Measurements from ENCODE around the gene PPP3CA. TPM values are rescaled to one million over a fixed set of nuclear protein-coding genes. Genes with fewer than 3 reads are reported as not detected.

Gene PPP3CA
- polyA plus RNA-seq: 23.5 TPM
- long read RNA-seq, donor 1, partial matches to known transcripts: 42 of 43 reads
- long read RNA-seq, donor 1, other reads (novel, unspliced or antisense): 0 of 43 reads
- long read RNA-seq, donor 2, partial matches to known transcripts: 0 of 9 reads
- long read RNA-seq, donor 2, other reads (novel, unspliced or antisense): 8 of 9 reads
- long read RNA-seq, donor 3, transcript PPP3CA-202 (13 exons, 3,604 nt): major isoform, 7 of 94 reads
- long read RNA-seq, donor 3, partial matches to known transcripts: 87 of 94 reads
- long read RNA-seq, donor 3, other reads (novel, unspliced or antisense): 0 of 94 reads
- long read RNA-seq, donor 4: 0 reads
- long read RNA-seq, donor 5, partial matches to known transcripts: 70 of 71 reads
- long read RNA-seq, donor 5, other reads (novel, unspliced or antisense): 0 of 71 reads
- long read RNA-seq, donor 6, transcript PPP3CA-202 (13 exons, 3,604 nt): major isoform, 5 of 5 reads
- long read RNA-seq, donor 6, partial matches to known transcripts: 0 of 5 reads
- long read RNA-seq, donor 6, other reads (novel, unspliced or antisense): 0 of 5 reads
- long read RNA-seq, donor 7, partial matches to known transcripts: 0 of 2 reads
- long read RNA-seq, donor 7, other reads (novel, unspliced or antisense): 0 of 2 reads
- long read RNA-seq, donor 8, transcript PPP3CA-202 (13 exons, 3,604 nt): major isoform, 8 of 8 reads
- long read RNA-seq, donor 8, partial matches to known transcripts: 0 of 8 reads
- long read RNA-seq, donor 8, other reads (novel, unspliced or antisense): 0 of 8 reads
- long read RNA-seq, donor 9, partial matches to known transcripts: 0 of 3 reads
- long read RNA-seq, donor 9, other reads (novel, unspliced or antisense): 0 of 3 reads
- long read RNA-seq, donor 10, transcript PPP3CA-202 (13 exons, 3,604 nt): major isoform, 8 of 71 reads
- long read RNA-seq, donor 10, partial matches to known transcripts: 63 of 71 reads
- long read RNA-seq, donor 10, other reads (novel, unspliced or antisense): 0 of 71 reads
- long read RNA-seq, donor 11, partial matches to known transcripts: 0 of 1 reads
- long read RNA-seq, donor 11, other reads (novel, unspliced or antisense): 0 of 1 reads

DNA sequence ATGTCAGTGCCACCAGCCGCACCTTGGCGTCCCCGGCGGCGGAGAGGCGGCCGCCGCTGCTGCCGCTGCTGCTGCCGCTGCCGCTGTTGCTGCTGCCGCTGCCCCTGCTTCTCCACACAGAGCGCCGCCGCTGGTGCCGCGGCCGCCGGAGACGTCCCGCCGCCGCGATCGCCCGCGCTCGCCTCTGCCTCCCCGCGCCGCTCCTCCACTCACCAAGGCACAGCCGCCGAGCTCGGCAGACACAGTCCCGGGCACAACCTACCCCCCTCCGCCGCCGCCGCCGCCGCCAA lies at the start of gene PPP3CA:
TSS of gene PPP3CA (minus strand) at position 260 of the 290 bp plus-strand sequence.
- no CpG with 5 or more reads among the region's 41 CpGs for WGBS (ENCODE audit: insufficient coverage, low lambda C conversion rate)
- no peak for DNase-seq
- Histone ChIP-seq H3K4me1 (ENCODE audit: control insufficient read depth, insufficient read depth, low read length) (peaks cover 12% of the 10 kb centered on the region), H3K4me3 (ENCODE audit: low read length) (peak within 1 kb of the TSS; percentile 93), H3K9me3 (ENCODE audit: control insufficient read depth, low read depth, low read length) (no peaks in the 10 kb centered on the region), H3K36me3 (ENCODE audit: control insufficient read depth, insufficient read depth, low read length) (no peaks in the 10 kb centered on the region), H3K27me3 (ENCODE audit: control insufficient read depth, insufficient read depth, low read length) (no peaks in the 10 kb centered on the region), H3K27ac (ENCODE audit: low read length) (peak within 1 kb of the TSS; percentile 97)

DNA sequence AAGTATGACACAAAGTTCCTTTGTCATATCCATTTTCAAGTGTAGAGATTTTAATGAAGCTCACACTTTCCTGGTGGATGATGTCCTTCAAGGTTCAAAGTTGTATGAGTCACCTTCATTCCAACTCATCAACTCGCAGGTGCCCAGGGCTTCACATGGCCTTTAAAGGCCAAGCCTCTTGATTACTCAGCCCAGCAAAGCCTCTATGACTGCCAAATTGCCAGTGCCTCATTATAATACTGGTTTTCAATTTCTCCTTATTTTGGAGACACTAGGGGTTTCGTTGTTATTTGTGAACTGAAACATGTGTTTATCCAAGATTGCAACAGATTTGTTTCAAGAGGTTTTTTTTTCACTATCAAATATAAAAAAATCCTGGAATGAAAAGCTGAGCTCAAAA lies 45.9 kb upstream of the PPP3CA start:
- no peaks in the 10 kb centered on the region for H3K36me3 ChIP-seq (ENCODE audit: control insufficient read depth, insufficient read depth, low read length)
- no peaks in the 10 kb centered on the region for H3K9me3 ChIP-seq (ENCODE audit: control insufficient read depth, low read depth, low read length)
- H3K27me3 ChIP-seq (ENCODE audit: control insufficient read depth, insufficient read depth, low read length): no peaks in the 10 kb centered on the region
- 71% methylated on average over 1 of the region's 2 CpGs for WGBS (ENCODE audit: insufficient coverage, low lambda C conversion rate)
- no peak for DNase-seq
- H3K4me3 ChIP-seq (ENCODE audit: low read length): no peak overlapping the region
- H3K4me1 ChIP-seq (ENCODE audit: control insufficient read depth, insufficient read depth, low read length): no peaks in the 10 kb centered on the region
- no peak overlapping the region for H3K27ac ChIP-seq (ENCODE audit: low read length)

DNA sequence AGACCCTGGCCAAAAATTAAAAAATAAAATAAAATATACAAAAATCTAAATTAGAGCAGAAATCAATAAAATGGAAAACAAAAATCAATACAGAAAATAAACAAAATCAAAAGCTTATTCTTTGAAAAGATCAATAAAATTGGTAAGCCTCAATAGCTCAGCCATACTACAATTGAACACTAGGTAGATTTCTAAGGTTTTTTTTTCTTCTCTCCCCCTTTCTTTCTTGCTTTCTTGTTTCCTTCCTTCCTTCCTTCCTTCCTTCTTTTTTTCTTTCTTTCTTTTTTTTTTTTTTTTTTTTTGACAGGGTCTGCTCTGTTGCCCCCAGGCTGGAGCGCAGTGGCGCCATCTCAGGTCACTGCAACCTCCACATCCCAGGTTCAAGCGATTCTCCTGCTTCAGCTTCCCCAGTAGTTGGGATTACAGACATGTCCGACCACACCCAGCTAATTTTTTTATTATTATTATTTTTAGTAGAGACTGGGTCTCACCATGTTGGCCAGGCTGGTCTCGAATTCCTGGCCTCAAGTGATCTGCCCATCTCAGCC lies 23.4 kb upstream of the PPP3CA start:
- no peaks in the 10 kb centered on the region for H3K36me3 ChIP-seq (ENCODE audit: control insufficient read depth, insufficient read depth, low read length)
- no peaks in the 10 kb centered on the region for H3K27me3 ChIP-seq (ENCODE audit: control insufficient read depth, insufficient read depth, low read length)
- no peaks in the 10 kb centered on the region for H3K4me1 ChIP-seq (ENCODE audit: control insufficient read depth, insufficient read depth, low read length)
- DNase-seq: no peak
- H3K9me3 ChIP-seq (ENCODE audit: control insufficient read depth, low read depth, low read length): no peaks in the 10 kb centered on the region
- no peak overlapping the region for H3K27ac ChIP-seq (ENCODE audit: low read length)
- H3K4me3 ChIP-seq (ENCODE audit: low read length): no peak overlapping the region
- WGBS (ENCODE audit: insufficient coverage, low lambda C conversion rate): no CpG with 5 or more reads among the region's 5 CpGs

DNA sequence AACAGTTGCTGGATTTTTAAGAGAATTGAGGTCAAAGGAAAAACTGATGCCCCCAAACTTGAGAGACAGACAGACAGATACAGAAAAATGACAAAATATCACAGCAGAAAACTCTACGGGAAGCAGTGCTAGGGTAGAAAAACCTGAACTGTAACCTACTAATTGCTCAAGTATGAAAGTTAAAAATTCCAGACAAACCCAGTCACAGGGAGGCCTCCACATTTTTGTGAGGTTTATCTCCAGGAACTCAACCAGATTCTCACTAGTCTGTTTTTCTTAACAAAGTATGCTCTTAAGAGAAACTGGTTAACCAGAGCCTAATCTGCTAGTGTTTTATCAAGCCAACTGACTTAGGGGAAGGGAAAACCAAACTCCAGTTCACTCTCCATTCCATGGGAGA lies 19.9 kb upstream of the PPP3CA start:
- Histone ChIP-seq H3K27me3 (ENCODE audit: control insufficient read depth, insufficient read depth, low read length) (no peaks in the 10 kb centered on the region), H3K4me3 (ENCODE audit: low read length) (no peak overlapping the region), H3K4me1 (ENCODE audit: control insufficient read depth, insufficient read depth, low read length) (no peaks in the 10 kb centered on the region), H3K9me3 (ENCODE audit: control insufficient read depth, low read depth, low read length) (no peaks in the 10 kb centered on the region), H3K27ac (ENCODE audit: low read length) (no peak overlapping the region), H3K36me3 (ENCODE audit: control insufficient read depth, insufficient read depth, low read length) (no peaks in the 10 kb centered on the region)
- DNase-seq: no peak
- no CpG with 5 or more reads among the region's 1 CpG for WGBS (ENCODE audit: insufficient coverage, low lambda C conversion rate)

DNA sequence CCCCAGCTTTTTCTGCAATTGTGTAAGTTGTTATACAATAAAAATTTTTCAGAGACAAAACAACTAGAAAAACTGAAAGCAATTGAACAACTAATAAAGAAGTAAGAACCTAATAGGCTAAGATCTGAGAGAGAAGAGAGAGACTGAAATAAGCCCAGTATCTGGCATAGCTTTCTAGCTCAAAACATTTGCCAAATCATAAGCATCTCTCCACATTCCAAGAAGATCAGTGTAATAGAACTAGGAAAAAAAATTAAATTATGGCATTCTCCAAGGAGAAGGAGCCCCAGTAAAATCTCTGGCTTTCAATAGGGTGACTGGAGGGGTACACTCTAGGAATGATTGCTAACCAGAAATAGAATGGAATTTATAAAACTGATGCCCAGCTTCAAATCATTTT lies 19.0 kb upstream of the PPP3CA start:
- Histone ChIP-seq H3K9me3 (ENCODE audit: control insufficient read depth, low read depth, low read length) (no peaks in the 10 kb centered on the region), H3K4me1 (ENCODE audit: control insufficient read depth, insufficient read depth, low read length) (no peaks in the 10 kb centered on the region), H3K27me3 (ENCODE audit: control insufficient read depth, insufficient read depth, low read length) (no peaks in the 10 kb centered on the region), H3K36me3 (ENCODE audit: control insufficient read depth, insufficient read depth, low read length) (no peaks in the 10 kb centered on the region), H3K4me3 (ENCODE audit: low read length) (no peak overlapping the region), H3K27ac (ENCODE audit: low read length) (no peak overlapping the region)
- no peak for DNase-seq

DNA sequence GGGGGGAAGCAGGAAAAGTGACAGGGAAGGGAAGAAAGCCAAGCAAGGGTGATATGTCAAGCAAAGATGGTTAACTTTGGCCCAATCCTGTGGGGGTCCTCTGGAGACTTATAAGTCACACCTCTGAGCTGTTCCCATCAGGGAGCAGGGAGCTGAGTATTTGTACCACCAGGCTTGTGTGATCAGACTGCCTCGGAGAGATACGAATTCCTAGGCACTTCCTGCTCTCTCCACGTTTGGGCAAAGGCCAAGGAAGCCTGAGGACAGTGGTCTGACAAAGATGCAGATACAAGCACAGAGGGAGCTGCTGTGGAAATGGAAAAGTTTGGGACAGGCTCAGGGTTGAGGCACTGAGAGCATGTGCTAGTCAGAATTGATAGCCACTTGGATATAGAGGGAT lies 10.4 kb upstream of the PPP3CA start:
- Histone ChIP-seq H3K36me3 (ENCODE audit: control insufficient read depth, insufficient read depth, low read length) (no peaks in the 10 kb centered on the region), H3K27me3 (ENCODE audit: control insufficient read depth, insufficient read depth, low read length) (no peaks in the 10 kb centered on the region), H3K4me3 (ENCODE audit: low read length) (no peak overlapping the region), H3K27ac (ENCODE audit: low read length) (no peak overlapping the region), H3K9me3 (ENCODE audit: control insufficient read depth, low read depth, low read length) (no peaks in the 10 kb centered on the region), H3K4me1 (ENCODE audit: control insufficient read depth, insufficient read depth, low read length) (peaks cover 10% of the 10 kb centered on the region)
- DNase-seq: no peak
- no CpG with 5 or more reads among the region's 3 CpGs for WGBS (ENCODE audit: insufficient coverage, low lambda C conversion rate)

DNA sequence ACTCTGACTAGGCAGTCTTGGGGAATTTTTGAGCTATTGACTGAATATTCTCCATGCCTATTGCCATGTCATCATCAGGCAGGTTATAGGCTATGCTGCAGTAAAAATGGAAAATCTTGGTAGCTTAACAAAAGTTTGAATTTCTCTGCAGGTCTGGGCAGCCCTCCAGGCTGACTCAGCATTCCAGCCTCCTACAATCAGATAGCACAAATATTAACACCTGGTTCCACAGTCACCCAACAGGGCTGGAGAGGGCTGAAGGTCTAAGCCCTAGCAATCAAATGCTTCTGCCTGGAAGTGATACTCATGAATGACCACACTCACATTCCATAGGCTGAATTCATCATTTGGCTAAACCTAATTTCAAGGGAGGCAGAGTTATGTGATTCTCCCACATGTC lies 9.6 kb upstream of the PPP3CA start:
- peaks cover 10% of the 10 kb centered on the region for H3K4me1 ChIP-seq (ENCODE audit: control insufficient read depth, insufficient read depth, low read length)
- H3K4me3 ChIP-seq (ENCODE audit: low read length): no peak overlapping the region
- H3K27ac ChIP-seq (ENCODE audit: low read length): no peak overlapping the region
- no peaks in the 10 kb centered on the region for H3K9me3 ChIP-seq (ENCODE audit: control insufficient read depth, low read depth, low read length)
- H3K27me3 ChIP-seq (ENCODE audit: control insufficient read depth, insufficient read depth, low read length): no peaks in the 10 kb centered on the region
- peak in 1 of 2 donors; percentile 38 for DNase-seq
- H3K36me3 ChIP-seq (ENCODE audit: control insufficient read depth, insufficient read depth, low read length): no peaks in the 10 kb centered on the region

DNA sequence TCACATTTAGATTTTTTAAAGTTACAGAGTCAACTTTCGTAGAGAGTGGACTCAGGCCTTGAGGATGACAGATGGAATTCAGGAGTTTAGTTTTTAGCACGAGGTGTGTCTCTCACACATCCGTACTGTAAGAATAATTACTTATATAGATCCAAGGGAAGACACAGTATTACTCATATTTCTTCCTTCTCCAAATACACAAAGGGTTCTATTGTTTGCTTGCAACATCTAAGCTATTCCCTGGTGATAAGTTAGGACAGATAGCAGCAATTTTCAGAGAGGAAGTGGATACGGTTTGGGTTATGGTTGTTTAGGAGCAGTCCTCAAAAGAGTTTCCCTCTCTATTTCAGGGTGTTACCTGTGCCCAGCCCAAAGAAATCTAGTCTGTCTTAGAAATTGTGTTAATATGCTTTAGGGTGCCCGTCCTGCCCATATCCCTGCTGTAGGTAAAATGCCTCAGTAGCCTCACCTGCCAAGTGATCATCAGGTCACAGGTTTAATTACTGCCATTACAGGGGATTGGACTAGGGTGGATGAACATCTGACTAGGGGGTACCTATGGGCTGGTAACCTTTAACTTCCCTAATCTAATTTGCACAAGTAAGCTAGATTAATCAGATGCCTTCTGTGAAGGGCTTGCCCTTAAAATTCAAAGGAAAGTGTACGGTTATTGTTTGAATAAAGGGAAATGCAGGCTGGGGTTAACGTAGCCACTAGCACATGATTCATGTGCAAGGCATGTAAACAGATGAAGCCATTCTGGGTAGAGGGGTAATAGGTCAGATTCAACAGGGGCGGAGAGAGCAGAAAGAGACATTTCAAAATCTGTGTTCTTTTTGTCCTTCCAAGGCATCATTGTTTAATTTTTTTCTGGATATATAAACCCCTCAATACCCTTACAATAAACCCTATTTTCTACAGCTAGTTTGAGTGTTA lies 8.7 kb upstream of the PPP3CA start:
- Histone ChIP-seq H3K4me1 (ENCODE audit: control insufficient read depth, insufficient read depth, low read length) (peaks cover 10% of the 10 kb centered on the region), H3K9me3 (ENCODE audit: control insufficient read depth, low read depth, low read length) (no peaks in the 10 kb centered on the region), H3K4me3 (ENCODE audit: low read length) (no peak overlapping the region), H3K27ac (ENCODE audit: low read length) (no peak overlapping the region), H3K27me3 (ENCODE audit: control insufficient read depth, insufficient read depth, low read length) (no peaks in the 10 kb centered on the region), H3K36me3 (ENCODE audit: control insufficient read depth, insufficient read depth, low read length) (no peaks in the 10 kb centered on the region)
- 0% methylated on average over 1 of the region's 8 CpGs for WGBS (ENCODE audit: insufficient coverage, low lambda C conversion rate)
- DNase-seq: peak in 1 of 2 donors; percentile 39

DNA sequence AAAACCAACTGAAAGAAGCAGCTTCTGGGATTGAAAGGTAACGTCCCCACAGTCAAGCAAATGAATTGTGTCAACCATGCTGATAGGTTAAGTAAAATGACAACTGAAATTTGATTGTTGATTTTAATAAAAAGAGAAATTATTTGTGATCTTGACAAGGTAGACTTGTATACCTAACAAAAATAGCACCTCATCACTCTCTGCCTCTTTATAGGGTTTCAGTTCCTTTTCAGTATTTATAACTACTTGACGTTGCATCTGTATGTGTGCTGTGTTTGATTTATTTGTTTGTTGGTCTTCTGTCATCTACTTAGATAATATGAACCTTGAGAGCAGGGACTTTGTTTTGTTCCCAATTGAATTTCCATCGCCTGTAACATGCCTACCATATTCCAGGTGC lies 7.9 kb upstream of the PPP3CA start:
- Histone ChIP-seq H3K4me1 (ENCODE audit: control insufficient read depth, insufficient read depth, low read length) (peaks cover 10% of the 10 kb centered on the region), H3K36me3 (ENCODE audit: control insufficient read depth, insufficient read depth, low read length) (no peaks in the 10 kb centered on the region), H3K4me3 (ENCODE audit: low read length) (no peak overlapping the region), H3K9me3 (ENCODE audit: control insufficient read depth, low read depth, low read length) (no peaks in the 10 kb centered on the region), H3K27ac (ENCODE audit: low read length) (no peak overlapping the region), H3K27me3 (ENCODE audit: control insufficient read depth, insufficient read depth, low read length) (no peaks in the 10 kb centered on the region)
- WGBS (ENCODE audit: insufficient coverage, low lambda C conversion rate): 67% methylated on average over 1 of the region's 3 CpGs
- DNase-seq: no peak

DNA sequence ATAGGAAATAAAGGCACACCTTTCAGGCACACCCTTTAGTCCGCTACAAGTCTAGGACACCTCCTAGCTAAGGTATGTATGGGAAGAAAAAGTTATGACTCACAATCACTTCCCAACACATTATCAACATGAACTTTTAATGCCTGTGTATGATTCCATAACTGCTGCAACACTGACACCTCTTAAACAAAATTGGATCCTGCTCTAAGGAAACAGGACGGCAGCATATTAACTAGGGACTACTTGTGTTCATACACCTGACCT lies 2.4 kb upstream of the PPP3CA start:
- Histone ChIP-seq H3K36me3 (ENCODE audit: control insufficient read depth, insufficient read depth, low read length) (no peaks in the 10 kb centered on the region), H3K9me3 (ENCODE audit: control insufficient read depth, low read depth, low read length) (no peaks in the 10 kb centered on the region), H3K27ac (ENCODE audit: low read length) (no peak overlapping the region), H3K4me3 (ENCODE audit: low read length) (no peak overlapping the region), H3K27me3 (ENCODE audit: control insufficient read depth, insufficient read depth, low read length) (no peaks in the 10 kb centered on the region), H3K4me1 (ENCODE audit: control insufficient read depth, insufficient read depth, low read length) (peaks cover 12% of the 10 kb centered on the region)
- 80% methylated on average over 2 of the region's 2 CpGs for WGBS (ENCODE audit: insufficient coverage, low lambda C conversion rate)
- DNase-seq: peak in 1 of 2 donors; percentile 7
